Stomach (tissue), 4 donors: ENCODE data around the gene JAG2.

Source experiments
- CTCF ChIP-seq, 7 experiments: fragments of 450-650 bp in 4 of 7; fragments of 200-600 bp in 3 of 7; sonication (generic) in 3 of 7; IDR thresholded peaks; one replicate each; pipeline ENCODE4 v1.5.1; 2016 to 2019; ENCODE audit warnings: antibody characterized with exemption in 7 of 7, control low read depth in 2 of 7, mild to moderate bottlenecking in 1 of 7
- EP300 ChIP-seq: sonication (generic); formaldehyde crosslinking; IDR thresholded peaks from one replicate; pipeline ENCODE4 v1.6.1; 2017; ENCODE audit warnings: antibody characterized with exemption
- POLR2A ChIP-seq, 4 donors: fragments of 450-650 bp; IDR thresholded peaks; one replicate each; pipeline ENCODE4 v1.6.1; 2016; ENCODE audit warnings: antibody characterized with exemption in 4 of 4, control low read depth in 2 of 4, mild to moderate bottlenecking in 1 of 4, moderate library complexity in 1 of 4
- POLR2AphosphoS5 ChIP-seq, 3 donors: sonication (generic); formaldehyde crosslinking; IDR thresholded peaks; one replicate each; pipeline ENCODE4 v1.6.1; 2016; ENCODE audit warnings: antibody characterized with exemption in 3 of 3

- TF ChIP-seq POLR2A (IDR thresholded peaks at IDR 0.05) (no peak), CTCF (IDR thresholded peaks at IDR 0.05) (no peak), POLR2AphosphoS5 (IDR thresholded peaks at IDR 0.05) (no peak), EP300 (no peak)
Measured at GRCh38 chr14:105126981-105127329, 41.6 kb downstream of the JAG2 start.
